PC-3 (cell line): ENCODE results near the gene UGT1A7. TPM values are rescaled to one million over a fixed set of nuclear protein-coding genes. Genes with fewer than 3 reads are reported as not detected.
"Not testable (repeated sequence)": the region's sequence is repeated elsewhere in the genome, so short reads cannot be mapped to it uniquely, and the experiment has no call there.

Experiments
- ATAC-seq: fragments of 200-7000 bp; cut with Tn5 transposase; 2 replicates; pipeline ENCODE4 v1.9.1; 2020; ENCODE audit warnings: mild to moderate bottlenecking, moderate library complexity
- Bru-seq: library from RNA; stranded (reverse); fragments of 400-500 nt; gene quantifications from one replicate; lab custom pipeline; 2021; lab: Mats Ljungman, UMichigan
- BruChase-seq, 2 experiments: library from RNA; stranded (reverse); fragments of 400-500 nt; gene quantifications; one replicate each; lab custom pipeline; 2021; lab: Mats Ljungman, UMichigan
- BruUV-seq: library from RNA; stranded (reverse); fragments of 400-500 nt; replicated peaks from 2 replicates; lab custom pipeline; 2021; lab: Mats Ljungman, UMichigan
- CTCF ChIA-PET: fragments of 300-600 bp; sonication (Branson Sonifier 250); formaldehyde crosslinking; loops from one replicate; lab custom pipeline; 2022; ENCODE audit warnings: antibody characterized with exemption; lab: Charles Lee
- POLR2A ChIA-PET: fragments of 300-600 bp; sonication (Branson Sonifier 250); formaldehyde crosslinking; loops from one replicate; lab custom pipeline; 2022; ENCODE audit warnings: antibody characterized with exemption; ENCODE audit not compliant: unreplicated experiment; lab: Charles Lee
- DNase-seq: peaks from one replicate; pipeline ENCODE4 v3.0.0-alpha.2; 2015
- H2AFZ ChIP-seq: fragments of 300-600 bp; sonication (generic); 2 replicates; pipeline ENCODE4 v1.6.0; 2016; ENCODE audit warnings: antibody characterized with exemption, low read length
- H3F3A ChIP-seq: fragments of 300-600 bp; sonication (generic); one replicate; pipeline ENCODE4 v1.6.0; 2017; ENCODE audit warnings: antibody characterized with exemption, low read length, control low read depth, mild to moderate bottlenecking; ENCODE audit not compliant: unreplicated experiment
- H3K27ac ChIP-seq: fragments of 300-600 bp; sonication (generic); 2 replicates; pipeline ENCODE4 v1.5.1; 2016; ENCODE audit warnings: mild to moderate bottlenecking, low read length
- H3K27me3 ChIP-seq: fragments of 300-600 bp; sonication (generic); 2 replicates; pipeline ENCODE4 v1.6.1; 2016; ENCODE audit warnings: low read length, mixed read lengths
- H3K36me3 ChIP-seq: fragments of 300-600 bp; sonication (generic); 2 replicates; pipeline ENCODE4 v1.6.1; 2016; ENCODE audit warnings: low read depth, mixed run types, low read length, mixed read lengths
- H3K4me1 ChIP-seq: fragments of 300-600 bp; sonication (generic); 2 replicates; pipeline ENCODE4 v1.5.1; 2016; ENCODE audit warnings: low read length; ENCODE audit not compliant: insufficient read depth
- H3K4me2 ChIP-seq: fragments of 300-600 bp; sonication (generic); 2 replicates; pipeline ENCODE4 v1.6.0; 2016; ENCODE audit warnings: low read length
- H3K4me3 ChIP-seq: fragments of 300-600 bp; sonication (generic); 2 replicates; pipeline ENCODE4 v1.5.1; 2016; ENCODE audit warnings: mild to moderate bottlenecking, low read length, mixed read lengths
- H3K79me2 ChIP-seq: fragments of 300-600 bp; sonication (generic); 2 replicates; pipeline ENCODE4 v1.6.1; 2017; ENCODE audit warnings: low read length, mixed read lengths
- H3K9ac ChIP-seq: fragments of 300-600 bp; sonication (generic); 2 replicates; pipeline ENCODE4 v1.6.0; 2016; ENCODE audit warnings: mild to moderate bottlenecking, low read length
- H3K9me2 ChIP-seq: fragments of 300-600 bp; sonication (generic); replicated peaks from 2 replicates; pipeline ENCODE4 v1.6.1; 2016; ENCODE audit warnings: mixed run types, low read length, mixed read lengths
- H3K9me3 ChIP-seq: fragments of 300-600 bp; sonication (generic); 2 replicates; pipeline ENCODE4 v1.6.1; 2016; ENCODE audit warnings: low read length, mixed read lengths
- H4K20me1 ChIP-seq: fragments of 300-600 bp; sonication (generic); 2 replicates; pipeline ENCODE4 v1.6.1; 2016; ENCODE audit warnings: low read length, mixed read lengths
- CTCF ChIP-seq: fragments of 300-600 bp; sonication (generic); conservative IDR thresholded peaks from 2 replicates; pipeline ENCODE4 v1.5.1; 2017; ENCODE audit warnings: antibody characterized with exemption, low read depth, mild to moderate bottlenecking, low read length
- EZH2 ChIP-seq: fragments of 300-600 bp; sonication (generic); IDR thresholded peaks from one replicate; pipeline ENCODE4 v1.6.1; 2017; ENCODE audit warnings: antibody characterized with exemption, mild to moderate bottlenecking, low read length; ENCODE audit not compliant: unreplicated experiment
- EZH2phosphoT487 ChIP-seq: fragments of 300-600 bp; sonication (generic); IDR thresholded peaks from 2 replicates; pipeline ENCODE4 v1.6.1; 2018; ENCODE audit warnings: mild to moderate bottlenecking, antibody characterized with exemption, low read length, borderline replicate concordance
- intact Hi-C: fragments of 100-400 bp; cut with micrococcal nuclease; formaldehyde crosslinking; loops from 2 replicates; pipeline ENCODE4 v1.9.0; 2023
- long read RNA-seq: library from polyadenylated mRNA; unstranded; transcript quantifications from one replicate; pipeline ENCODE4 v2.0.0, GENCODE V29; 2021; ENCODE audit not compliant: unreplicated experiment
- total RNA-seq: library from RNA; depleted of rRNA; stranded (reverse); fragments of >200 nt; gene quantifications from 2 replicates; pipeline ENCODE4 v1.2.3, GENCODE V29; 2014; rRNA removed

Gene UGT1A7
- total RNA-seq (not detected in 2 replicates), Bru-seq, nascent RNA (not detected), BruChase-seq, experiment 1, labeled RNA remaining after a 6-hour chase (percentile 16 among the genes with signal in this experiment), BruChase-seq, experiment 2, labeled RNA remaining after a 2-hour chase (not detected)
- long read RNA-seq = 0 reads

- intact Hi-C loops = no loop called here
- Histone ChIP-seq H4K20me1 (no peaks in the 10 kb centered on the region), H3K4me2 (no peak within 1 kb of the TSS), H3K27ac (no peak within 1 kb of the TSS), H3K9me2 (no peaks in the 10 kb centered on the region; the same call in 1 of the 2 replicates), H3K4me3 (no peak within 1 kb of the TSS), H3K36me3 (no peaks in the 10 kb centered on the region), H3K4me1 (0 out of 2 replicates have a peak, but pooled peaks cover 7% of the 10 kb centered on the region), H3K9me3 (no peaks in the 10 kb centered on the region), H3K27me3 (no peaks in the 10 kb centered on the region), H3K9ac (no peak within 1 kb of the TSS), H2AFZ (no peak within 1 kb of the TSS), H3F3A (no peaks in the 10 kb centered on the region), H3K79me2 (no peaks in the 10 kb centered on the region)
- no peak for DNase-seq
- ChIA-PET POLR2A (no interaction called here), CTCF (no interaction called here)
- no peak for TF ChIP-seq EZH2
- TF ChIP-seq CTCF = no peak
- no peak for TF ChIP-seq EZH2phosphoT487
- ATAC-seq = no peak
- no TSS peak for BruUV-seq
Measured at GRCh38 chr2:233681521-233682099, at the start of gene UGT1A7. Gene UGT1A7, plus strand, starts transcription at chr2:233681901. Its CDS starts 37 bp downstream, at chr2:233681938.

- intact Hi-C loops, H3K27ac ChIP-seq, DNase-seq, H4K20me1 ChIP-seq, H3K4me1 ChIP-seq, H3K36me3 ChIP-seq, H3K9me3 ChIP-seq, CTCF ChIA-PET, H3K9ac ChIP-seq, H3K79me2 ChIP-seq, BruUV-seq, H2AFZ ChIP-seq, POLR2A ChIA-PET, H3K4me2 ChIP-seq, H3K4me3 ChIP-seq, H3K27me3 ChIP-seq, ATAC-seq, H3F3A ChIP-seq, H3K9me2 ChIP-seq: not testable (repeated sequence)
Measured at GRCh38 chr2:233636306-233636705, 45.4 kb upstream of the UGT1A7 start, which contains the start of gene UGT1A10. Gene UGT1A10, plus strand, starts transcription at chr2:233636448. Its CDS starts 75 bp downstream, at chr2:233636523.

GRCh38 chr2:233638836-233639235 is 42.9 kb upstream of the UGT1A7 start:
- Histone ChIP-seq H3K9me2 (no peaks in the 10 kb centered on the region), H3K4me2 (no peak overlapping the region), H3K27ac (no peak overlapping the region), H3K27me3 (no peaks in the 10 kb centered on the region), H2AFZ (no peak overlapping the region), H3K9me3 (no peaks in the 10 kb centered on the region), H3K4me3 (no peak overlapping the region), H3K36me3 (no peaks in the 10 kb centered on the region), H3K79me2 (no peaks in the 10 kb centered on the region), H4K20me1 (no peaks in the 10 kb centered on the region), H3F3A (no peaks in the 10 kb centered on the region), H3K9ac (no peak overlapping the region), H3K4me1 (no peaks in the 10 kb centered on the region)
- CTCF ChIA-PET = no interaction called here
- no peak for TF ChIP-seq EZH2phosphoT487
- no peak for TF ChIP-seq CTCF
- no peak for TF ChIP-seq EZH2
- BruUV-seq = no TSS peak
- ATAC-seq = no peak; the same call in 1 of the 2 replicates
- POLR2A ChIA-PET = no interaction called here
- DNase-seq = no peak
- intact Hi-C loops = no loop called here
